IMR-90 (cell line): Measurements from ENCODE around the gene C18orf32. TPM values are rescaled to one million over a fixed set of nuclear protein-coding genes. Genes with fewer than 3 reads are reported as not detected.

Experiments used
- ATAC-seq: fragments of 200-7000 bp; cut with Tn5 transposase; 2 replicates; pipeline ENCODE4 v1.9.1; 2020; ENCODE audit warnings: low read depth, mild to moderate bottlenecking, moderate library complexity
- BruUV-seq: library from RNA; stranded (reverse); fragments of 400-500 nt; replicated peaks from 2 replicates; lab custom pipeline; 2021; lab: Mats Ljungman, UMichigan
- CTCF ChIA-PET: fragments of 300-600 bp; formaldehyde crosslinking; extraction: SDS; loops from one replicate; lab custom pipeline; 2021; ENCODE audit warnings: antibody characterized with exemption; lab: Yijun Ruan, JAX
- POLR2A ChIA-PET: fragments of 300-600 bp; sonication (Branson Sonifier 250); formaldehyde crosslinking; loops from one replicate; lab custom pipeline; 2022; ENCODE audit warnings: antibody characterized with exemption; ENCODE audit not compliant: unreplicated experiment; lab: Charles Lee
- DNase-seq: peaks from one replicate; pipeline ENCODE4 v3.0.0; 2013
- H2AFZ ChIP-seq: replicated peaks from 2 replicates; pipeline ENCODE3; 2013; ENCODE audit warnings: low read length, mild to moderate bottlenecking; ENCODE audit not compliant: poor library complexity
- H2AK5ac ChIP-seq: 2 replicates; pipeline ENCODE4 v1.6.1; 2013; ENCODE audit warnings: low read depth, low read length, inconsistent platforms
- H2AK9ac ChIP-seq: replicated peaks from 2 replicates; pipeline ENCODE3; 2013; ENCODE audit warnings: mild to moderate bottlenecking, low read depth, low read length, moderate library complexity; ENCODE audit not compliant: poor library complexity
- H2BK120ac ChIP-seq: 2 replicates; pipeline ENCODE4 v1.6.1; 2013; ENCODE audit warnings: low read depth, low read length, inconsistent platforms
- H2BK15ac ChIP-seq: 3 replicates; pipeline ENCODE4 v1.6.1; 2013; ENCODE audit warnings: low read depth, low read length, inconsistent platforms
- H2BK20ac ChIP-seq: 2 replicates; pipeline ENCODE4 v1.6.1; 2013; ENCODE audit warnings: low read depth, mild to moderate bottlenecking, inconsistent platforms, low read length, moderate library complexity
- H2BK5ac ChIP-seq: 2 replicates; pipeline ENCODE4 v1.6.1; 2013; ENCODE audit warnings: mild to moderate bottlenecking, low read depth, low read length, inconsistent platforms; ENCODE audit not compliant: poor library complexity, severe bottlenecking
- H3K14ac ChIP-seq: replicated peaks from 2 replicates; pipeline ENCODE4 v1.6.1; 2013; ENCODE audit warnings: low read depth, low read length, inconsistent platforms
- H3K18ac ChIP-seq: 2 replicates; pipeline ENCODE4 v1.6.1; 2013; ENCODE audit warnings: low read depth, low read length, control low read depth
- H3K23ac ChIP-seq: 2 replicates; pipeline ENCODE4 v1.6.1; 2013; ENCODE audit warnings: low read depth, low read length, inconsistent platforms
- H3K27ac ChIP-seq: 2 replicates; pipeline ENCODE4 v1.5.1; 2013; ENCODE audit warnings: mild to moderate bottlenecking, control low read depth, low read length; ENCODE audit not compliant: insufficient read depth
- H3K27me3 ChIP-seq: 2 replicates; pipeline ENCODE4 v1.6.1; 2013; ENCODE audit warnings: low read length; ENCODE audit not compliant: control insufficient read depth, insufficient read depth
- H3K36me3 ChIP-seq: 2 replicates; pipeline ENCODE4 v1.6.1; 2013; ENCODE audit warnings: low read length, mixed read lengths; ENCODE audit not compliant: control insufficient read depth, insufficient read depth
- H3K4ac ChIP-seq: 2 replicates; pipeline ENCODE4 v1.6.1; 2013; ENCODE audit warnings: low read depth, low read length, inconsistent platforms
- H3K4me1 ChIP-seq: 2 replicates; pipeline ENCODE4 v1.6.1; 2013; ENCODE audit warnings: low read length, mixed read lengths; ENCODE audit not compliant: control insufficient read depth, insufficient read depth
- H3K4me2 ChIP-seq: 2 replicates; pipeline ENCODE4 v1.6.1; 2013; ENCODE audit warnings: low read depth, mild to moderate bottlenecking, control low read depth, low read length, moderate library complexity
- H3K4me3 ChIP-seq: 2 replicates; pipeline ENCODE4 v1.5.1; 2013; ENCODE audit warnings: low read depth, mild to moderate bottlenecking, control low read depth, low read length, moderate library complexity; ENCODE audit not compliant: insufficient read depth
- H3K56ac ChIP-seq: 2 replicates; pipeline ENCODE4 v1.6.1; 2013; ENCODE audit warnings: low read length, inconsistent platforms; ENCODE audit not compliant: insufficient read depth; ENCODE audit errors: extremely low read depth
- H3K79me1 ChIP-seq, 2 experiments: 2 replicates each; pipeline ENCODE4 v1.6.1; 2013; ENCODE audit warnings: low read length in 2 of 2, inconsistent platforms in 1 of 2, low read depth in 1 of 2
- H3K9ac ChIP-seq: 2 replicates; pipeline ENCODE4 v1.6.1; 2013; ENCODE audit warnings: low read depth, low read length, control low read depth
- H3K9me1 ChIP-seq: 2 replicates; pipeline ENCODE4 v1.6.1; 2013; ENCODE audit warnings: low read length, inconsistent platforms; ENCODE audit not compliant: insufficient read depth
- H3K9me3 ChIP-seq: 2 replicates; pipeline ENCODE4 v1.6.1; 2013; ENCODE audit warnings: low read length; ENCODE audit not compliant: control insufficient read depth, insufficient read depth
- H4K20me1 ChIP-seq: 2 replicates; pipeline ENCODE4 v1.6.1; 2013; ENCODE audit warnings: low read length, inconsistent platforms; ENCODE audit not compliant: insufficient read depth
- H4K5ac ChIP-seq: 2 replicates; pipeline ENCODE4 v1.6.1; 2013; ENCODE audit warnings: mild to moderate bottlenecking, low read depth, low read length, control low read depth
- H4K8ac ChIP-seq, 2 experiments: 2 replicates each; pipeline ENCODE4 v1.6.1; 2013; ENCODE audit warnings: low read depth in 2 of 2, low read length in 2 of 2, control low read depth in 1 of 2, inconsistent platforms in 1 of 2
- H4K91ac ChIP-seq: 2 replicates; pipeline ENCODE4 v1.6.1; 2013; ENCODE audit warnings: low read depth, low read length, inconsistent platforms; ENCODE audit not compliant: insufficient read depth
- BHLHE40 ChIP-seq: fragments of 150-350 bp; IDR thresholded peaks from 2 replicates; pipeline ENCODE4 v1.6.1; 2016; ENCODE audit warnings: mild to moderate bottlenecking, low read depth, low read length
- CEBPB ChIP-seq: IDR thresholded peaks from 2 replicates; pipeline ENCODE4 v1.6.1; 2012; ENCODE audit warnings: low read depth, low read length, improper control_type of control experiment
- CHD1 ChIP-seq: IDR thresholded peaks from 2 replicates; pipeline ENCODE4 v1.6.1; 2012; ENCODE audit warnings: low read depth, low read length, improper control_type of control experiment
- ELK1 ChIP-seq: fragments of 150-350 bp; IDR thresholded peaks from 2 replicates; pipeline ENCODE4 v1.6.1; 2016; ENCODE audit warnings: low read depth, mild to moderate bottlenecking, low read length, moderate library complexity, borderline replicate concordance
- FOS ChIP-seq: fragments of 150-350 bp; IDR thresholded peaks from 2 replicates; pipeline ENCODE4 v1.6.1; 2016; ENCODE audit warnings: low read depth, low read length
- MAFK ChIP-seq: IDR thresholded peaks from 2 replicates; pipeline ENCODE4 v1.6.1; 2012; ENCODE audit warnings: low read depth, low read length, improper control_type of control experiment
- MAZ ChIP-seq: IDR thresholded peaks from 2 replicates; pipeline ENCODE4 v1.6.1; 2012; ENCODE audit warnings: low read depth, mild to moderate bottlenecking, low read length, improper control_type of control experiment, moderate library complexity, borderline replicate concordance
- MXI1 ChIP-seq: IDR thresholded peaks from 2 replicates; pipeline ENCODE4 v1.6.1; 2012; ENCODE audit warnings: low read depth, mild to moderate bottlenecking, low read length, moderate library complexity, borderline replicate concordance
- NFE2L2 ChIP-seq: fragments of 150-350 bp; IDR thresholded peaks from 2 replicates; pipeline ENCODE4 v1.6.1; 2016; ENCODE audit warnings: low read depth, mild to moderate bottlenecking, low read length
- POLR2A ChIP-seq: IDR thresholded peaks from 2 replicates; pipeline ENCODE4 v1.6.1; 2012; ENCODE audit warnings: mild to moderate bottlenecking, low read depth, low read length
- RAD21 ChIP-seq: IDR thresholded peaks from 2 replicates; pipeline ENCODE4 v1.6.1; 2012; ENCODE audit warnings: low read length, improper control_type of control experiment
- RCOR1 ChIP-seq: IDR thresholded peaks from 2 replicates; pipeline ENCODE4 v1.6.1; 2012; ENCODE audit warnings: mild to moderate bottlenecking, low read length, improper control_type of control experiment; ENCODE audit not compliant: insufficient replicate concordance
- RFX5 ChIP-seq: IDR thresholded peaks from 2 replicates; pipeline ENCODE4 v1.8.0; 2012; ENCODE audit warnings: low read depth, mild to moderate bottlenecking, low read length, moderate library complexity
- SMC3 ChIP-seq: fragments of 150-350 bp; IDR thresholded peaks from 2 replicates; pipeline ENCODE4 v1.6.1; 2016; ENCODE audit warnings: low read depth, mild to moderate bottlenecking, antibody characterized with exemption, low read length, moderate library complexity
- WGBS, 2 experiments: methylation state at CpG; one replicate each; pipeline versions ENCODE4 v1.1.5 to v1.1.7; 2013; ENCODE audit warnings: missing lambda C conversion rate in 2 of 2; ENCODE audit not compliant: insufficient read length in 1 of 2; ENCODE audit errors: extremely low coverage in 2 of 2; 5-methylcytosine and 5-hydroxymethylcytosine counted together
- dilution Hi-C: fragments of 300-500 bp; cut with HindIII; formaldehyde crosslinking; loops from one replicate; pipeline ENCODE4 v1.14.3; 2018; ENCODE audit warnings: low sequenced_read_pairs; ENCODE audit not compliant: unreplicated experiment
- in situ Hi-C: fragments of 300-500 bp; cut with MboI; formaldehyde crosslinking; loops from 3 replicates; pipeline ENCODE4 v1.14.3; 2019; ENCODE audit warnings: low sequenced_read_pairs, inconsistent platforms, mixed read lengths
- intact Hi-C: fragments of 100-400 bp; cut with micrococcal nuclease; formaldehyde crosslinking; loops from 2 replicates; pipeline ENCODE4 v1.10.0; 2022
- polyA plus RNA-seq, 3 experiments: library from polyadenylated mRNA; depleted of rRNA; stranded (reverse); fragments of >200 nt; gene quantifications; 2 replicates each; pipeline ENCODE4 v1.2.3, GENCODE V29; 2012; ENCODE audit warnings: low replicate concordance in 1 of 3
- total RNA-seq: library from RNA; depleted of rRNA; stranded (reverse); fragments of >200 nt; gene quantifications from 2 replicates; pipeline ENCODE4 v1.2.3, GENCODE V29; 2012
- TF ChIP-seq, protein P1 (sequence below): fragments of 150-350 bp; IDR thresholded peaks from 2 replicates; pipeline ENCODE4 v1.6.1; 2017; ENCODE audit warnings: mild to moderate bottlenecking, antibody characterized with exemption, low read length, low read depth
- TF ChIP-seq, protein P2 (sequence below): conservative IDR thresholded peaks from 2 replicates; pipeline ENCODE4 v1.5.1; 2012; ENCODE audit warnings: mild to moderate bottlenecking, low read depth, low read length, improper control_type of control experiment

The C18orf32 gene
- total and polyA plus RNA-seq, 2 of the 4 experiments (the other 2 are of a cell fraction): 3.6 to 21.4 TPM

DNA sequence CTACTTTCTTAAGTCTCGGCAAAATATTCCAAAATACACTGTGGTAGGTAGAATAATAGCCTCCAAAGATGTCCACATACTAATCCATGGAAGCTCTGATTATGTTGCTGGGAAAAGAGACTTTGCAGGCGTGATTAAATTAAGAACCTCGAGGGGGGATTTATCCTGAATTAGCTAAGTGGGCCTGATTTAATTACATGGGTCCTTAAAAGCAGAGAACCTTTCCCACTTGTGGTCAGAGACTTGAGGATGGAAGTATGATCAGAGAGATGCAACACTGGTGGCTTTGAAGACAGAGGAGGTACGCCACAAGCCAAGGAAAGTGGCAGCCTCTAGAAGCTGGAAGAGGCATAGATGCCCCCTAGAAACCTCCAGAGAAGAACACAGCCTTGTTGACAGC lies 29.4 kb downstream of the C18orf32 start:
- in situ Hi-C loops: no loop called here
- dilution Hi-C loops: no loop called here

More for the DNA sequence above, 29.4 kb downstream of the C18orf32 start:
- no peak overlapping the region for H3K18ac ChIP-seq
- no peaks in the 10 kb centered on the region for H3K27me3 ChIP-seq
- peaks cover 3% of the 10 kb centered on the region; the same call in 1 of the 2 replicates for H4K20me1 ChIP-seq
- H3K4ac ChIP-seq: no peak overlapping the region
- no peak overlapping the region for H2BK120ac ChIP-seq
- no peaks in the 10 kb centered on the region for H3K9me3 ChIP-seq
- H3K23ac ChIP-seq: no peak overlapping the region
- H4K8ac ChIP-seq: no peak overlapping the region
- H2BK20ac ChIP-seq: no peak overlapping the region
- peaks cover 3% of the 10 kb centered on the region for H3K4me1 ChIP-seq
- 0 out of 2 replicates have a peak, but pooled peaks cover 1% of the 10 kb centered on the region for H3K36me3 ChIP-seq
- peaks cover 5% of the 10 kb centered on the region; the same call in 1 of the 2 replicates for H3K9me1 ChIP-seq
- no peak overlapping the region for H2BK5ac ChIP-seq
- CTCF ChIA-PET: interaction anchor here (1.3 kb wide), 1 partner anchor 11 kb away, joined by 4 read pairs; no protein-coding TSS in a partner anchor
- TF ChIP-seq NFE2L2 (no peak), BHLHE40 (no peak), ELK1 (no peak), MAFK (no peak), SMC3 (no peak), POLR2A (no peak), MAZ (no peak), MXI1 (no peak), CEBPB (no peak), CHD1 (no peak), RFX5 (no peak), RCOR1 (no peak), FOS (no peak), RAD21 (no peak)
- TF ChIP-seq, protein P1, sequence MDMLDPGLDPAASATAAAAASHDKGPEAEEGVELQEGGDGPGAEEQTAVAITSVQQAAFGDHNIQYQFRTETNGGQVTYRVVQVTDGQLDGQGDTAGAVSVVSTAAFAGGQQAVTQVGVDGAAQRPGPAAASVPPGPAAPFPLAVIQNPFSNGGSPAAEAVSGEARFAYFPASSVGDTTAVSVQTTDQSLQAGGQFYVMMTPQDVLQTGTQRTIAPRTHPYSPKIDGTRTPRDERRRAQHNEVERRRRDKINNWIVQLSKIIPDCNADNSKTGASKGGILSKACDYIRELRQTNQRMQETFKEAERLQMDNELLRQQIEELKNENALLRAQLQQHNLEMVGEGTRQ: no peak
- TF ChIP-seq, protein P2, sequence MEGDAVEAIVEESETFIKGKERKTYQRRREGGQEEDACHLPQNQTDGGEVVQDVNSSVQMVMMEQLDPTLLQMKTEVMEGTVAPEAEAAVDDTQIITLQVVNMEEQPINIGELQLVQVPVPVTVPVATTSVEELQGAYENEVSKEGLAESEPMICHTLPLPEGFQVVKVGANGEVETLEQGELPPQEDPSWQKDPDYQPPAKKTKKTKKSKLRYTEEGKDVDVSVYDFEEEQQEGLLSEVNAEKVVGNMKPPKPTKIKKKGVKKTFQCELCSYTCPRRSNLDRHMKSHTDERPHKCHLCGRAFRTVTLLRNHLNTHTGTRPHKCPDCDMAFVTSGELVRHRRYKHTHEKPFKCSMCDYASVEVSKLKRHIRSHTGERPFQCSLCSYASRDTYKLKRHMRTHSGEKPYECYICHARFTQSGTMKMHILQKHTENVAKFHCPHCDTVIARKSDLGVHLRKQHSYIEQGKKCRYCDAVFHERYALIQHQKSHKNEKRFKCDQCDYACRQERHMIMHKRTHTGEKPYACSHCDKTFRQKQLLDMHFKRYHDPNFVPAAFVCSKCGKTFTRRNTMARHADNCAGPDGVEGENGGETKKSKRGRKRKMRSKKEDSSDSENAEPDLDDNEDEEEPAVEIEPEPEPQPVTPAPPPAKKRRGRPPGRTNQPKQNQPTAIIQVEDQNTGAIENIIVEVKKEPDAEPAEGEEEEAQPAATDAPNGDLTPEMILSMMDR: no peak
- WGBS, 2 experiments: 100% methylated on average over 2 of the region's 4 CpGs; no CpG with 5 or more reads in 1 of the 2 experiments
- no peak overlapping the region for H2AFZ ChIP-seq
- H2AK5ac ChIP-seq: no peak overlapping the region
- no peak for DNase-seq
- ATAC-seq: no peak
- no peak overlapping the region for H4K91ac ChIP-seq
- H2BK15ac ChIP-seq: no peak overlapping the region
- no peak overlapping the region for H4K5ac ChIP-seq
- POLR2A ChIA-PET: no interaction called here
- no peak overlapping the region for H3K4me3 ChIP-seq
- H3K4me2 ChIP-seq: no peak overlapping the region
- no peak overlapping the region for H3K56ac ChIP-seq
- H3K79me1 ChIP-seq: peaks cover 33 to 59% of the 10 kb centered on the region in 2 experiments
- no peak overlapping the region for H3K27ac ChIP-seq
- no peak overlapping the region for H3K9ac ChIP-seq
- no peak overlapping the region for H3K14ac ChIP-seq
- H2AK9ac ChIP-seq: no peak overlapping the region
- intact Hi-C loops: no loop called here
- no TSS peak for BruUV-seq
